ENCODE results near the gene ACOX1.

Gene ACOX1

DNA sequence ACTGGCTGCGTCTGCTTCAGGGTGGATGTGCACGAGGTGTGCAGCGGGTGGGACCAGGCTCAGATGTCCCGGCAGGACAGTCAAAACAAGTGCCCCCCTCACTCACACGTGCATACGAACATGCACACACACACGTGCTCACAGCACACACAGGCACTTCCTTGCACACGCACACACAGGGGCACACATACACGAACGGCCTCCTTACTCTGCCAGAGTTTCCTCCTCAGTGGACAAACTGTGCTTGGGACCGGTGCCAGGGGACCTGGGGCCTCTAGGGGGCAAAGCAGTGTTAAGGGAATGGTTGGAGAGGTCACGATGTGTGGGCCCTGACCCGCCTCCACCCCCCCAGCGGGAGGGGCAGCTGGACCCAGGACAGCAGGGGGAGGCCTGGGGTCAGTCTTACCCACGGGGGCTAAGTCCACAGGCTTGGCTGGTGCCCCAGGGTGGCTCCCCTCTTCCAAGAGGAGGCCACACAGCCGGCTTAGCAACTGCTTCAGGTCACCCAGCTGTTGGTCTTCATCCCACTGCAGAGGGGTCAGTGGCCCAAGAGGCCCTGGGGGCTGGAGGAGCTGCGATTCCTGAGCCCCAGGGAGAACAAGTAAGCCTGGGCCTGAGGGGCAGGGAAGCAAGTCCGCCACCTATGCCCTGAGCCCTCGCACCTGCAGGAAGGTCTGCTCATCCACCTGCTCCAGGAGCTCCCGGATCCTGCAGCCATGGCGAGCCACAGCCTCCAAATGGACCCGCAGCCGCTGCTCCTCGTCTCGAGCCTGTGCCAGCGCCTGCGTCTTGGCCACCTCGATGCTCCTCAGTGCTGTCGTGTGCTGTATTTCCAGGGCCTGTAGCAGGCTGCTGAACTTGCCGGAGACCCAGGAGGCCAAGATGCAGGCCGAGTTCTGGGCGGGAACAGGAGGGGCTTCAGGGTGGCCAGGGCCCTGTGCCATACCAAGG, 87.1 kb downstream of the ACOX1 start:
- no peak for DNase-seq (ENCODE audit: low read depth)
